CD4-positive, alpha-beta T cell (primary cell): ENCODE data around the gene KCNK13. TPM values are rescaled to one million over a fixed set of nuclear protein-coding genes. Genes with fewer than 3 reads are reported as not detected.

ENCODE experiments used
- ATAC-seq: fragments of 200-7000 bp; cut with Tn5 transposase; one replicate; pipeline ENCODE4 v1.10.0; 2022; ENCODE audit warnings: mild to moderate bottlenecking; ENCODE audit not compliant: poor library complexity
- CTCF ChIA-PET: fragments of 350-600 bp; sonication (Branson Sonifier 250); formaldehyde crosslinking; loops from one replicate; lab custom pipeline; 2021; ENCODE audit warnings: antibody characterized with exemption, inconsistent platforms; lab: Charles Lee
- POLR2A ChIA-PET: fragments of 350-600 bp; sonication (Branson Sonifier 250); formaldehyde crosslinking; loops from one replicate; lab custom pipeline; 2021; ENCODE audit warnings: antibody characterized with exemption, inconsistent platforms; lab: Charles Lee
- DNase-seq, 14 experiments: peaks; one replicate each; pipeline ENCODE4 v3.0.0-alpha.2; 2013 to 2020; ENCODE audit warnings: mixed read lengths in 2 of 14
- H3K27ac ChIP-seq, 2 donors: one replicate each; pipeline versions ENCODE4 v1.5.1 to v1.7.0; 2013; ENCODE audit warnings: low read length in 2 of 2, low read depth in 1 of 2, mild to moderate bottlenecking in 1 of 2
- H3K27me3 ChIP-seq, 2 experiments: 1 replicate in 1 of 2; 2 replicates in 1 of 2; pipeline versions ENCODE4 v1.6.1 to v1.7.0; 2013; ENCODE audit warnings: low read length in 2 of 2, control low read depth in 1 of 2, mild to moderate bottlenecking in 1 of 2, moderate library complexity in 1 of 2; ENCODE audit not compliant: insufficient read depth in 2 of 2, control insufficient read depth in 1 of 2
- H3K36me3 ChIP-seq: one replicate; pipeline ENCODE4 v1.6.1; 2013; ENCODE audit warnings: low read length, control low read depth; ENCODE audit not compliant: insufficient read depth
- H3K4me1 ChIP-seq: one replicate; pipeline ENCODE4 v1.6.1; 2013; ENCODE audit warnings: low read length, control low read depth; ENCODE audit not compliant: insufficient read depth
- H3K4me3 ChIP-seq: one replicate; pipeline ENCODE4 v1.5.1; 2013; ENCODE audit warnings: mild to moderate bottlenecking, low read length, moderate library complexity
- H3K9me3 ChIP-seq, 2 experiments: 1 replicate in 1 of 2; 2 replicates in 1 of 2; pipeline versions ENCODE4 v1.6.1 to v1.7.0; 2013; ENCODE audit warnings: low read length in 2 of 2, mild to moderate bottlenecking in 2 of 2, control low read depth in 1 of 2, moderate library complexity in 1 of 2; ENCODE audit not compliant: control insufficient read depth in 1 of 2, insufficient read depth in 1 of 2
- H3K27ac Mint-ChIP-seq: one replicate; pipeline ENCODE4 v1.8.0; 2020; ENCODE audit warnings: mixed read lengths
- H3K27me3 Mint-ChIP-seq: one replicate; pipeline ENCODE4 v1.8.0; 2021; ENCODE audit warnings: mixed read lengths
- H3K36me3 Mint-ChIP-seq: one replicate; pipeline ENCODE4 v1.8.0; 2021; ENCODE audit warnings: low read depth, mixed read lengths
- H3K4me1 Mint-ChIP-seq: one replicate; pipeline ENCODE4 v1.8.0; 2021; ENCODE audit warnings: low read depth, mixed read lengths
- H3K4me3 Mint-ChIP-seq: one replicate; pipeline ENCODE4 v1.8.0; 2020; ENCODE audit warnings: mild to moderate bottlenecking, mixed read lengths
- H3K9me3 Mint-ChIP-seq: one replicate; pipeline ENCODE4 v1.8.0; 2020; ENCODE audit warnings: mixed read lengths
- CTCF ChIP-seq: fragments of 200-600 bp; IDR thresholded peaks from one replicate; pipeline ENCODE4 v1.8.0; 2022; ENCODE audit warnings: antibody characterized with exemption, mild to moderate bottlenecking
- intact Hi-C, 2 experiments: fragments of 100-400 bp; cut with DNase I in 1 of 2; cut with micrococcal nuclease in 1 of 2; formaldehyde crosslinking; loops; one replicate each; pipeline versions ENCODE4 v1.15.1 to v1.9.0; 2023 to 2025; cut with DNase I, micrococcal nuclease
- total RNA-seq, 174 experiments: library from RNA in 2 of 174; stranded (reverse) in 2 of 174; gene quantifications; one replicate each; pipeline ENCODE4 v1.2.3 and lab custom pipeline; 2021 to 2026

KCNK13 gene
- total RNA-seq, 2 experiments from 2014 or later, result not detected

- CTCF ChIA-PET, result no interaction called here
- Histone ChIP-seq H3K4me1 (no peaks in the 10 kb centered on the region), H3K4me3 (no peak overlapping the region), H3K36me3 (no peaks in the 10 kb centered on the region), H3K9me3 (no peaks in the 10 kb centered on the region), H3K27ac (no peak overlapping the region), H3K27me3 (peaks cover 0 to 4% of the 10 kb centered on the region in 2 experiments)
- Mint-ChIP-seq H3K27ac (no peak overlapping the region), H3K4me3 (no peak overlapping the region), H3K9me3 (no peaks in the 10 kb centered on the region), H3K36me3 (no peaks in the 10 kb centered on the region), H3K27me3 (peaks cover 38% of the 10 kb centered on the region), H3K4me1 (no peaks in the 10 kb centered on the region)
- intact Hi-C loops, result no loop called here
- POLR2A ChIA-PET, result no interaction called here
- DNase-seq (no peak), ATAC-seq (no peak)
- no peak for TF ChIP-seq CTCF
Measured at GRCh38 chr14:90159146-90159545, 97.4 kb downstream of the KCNK13 start.

GRCh38 chr14:90159688-90160087, 97.9 kb downstream of the KCNK13 start:
- H3K4me3 Mint-ChIP-seq, result no peak overlapping the region
- Histone ChIP-seq H3K4me1 (no peaks in the 10 kb centered on the region), H3K27ac (no peak overlapping the region), H3K4me3 (no peak overlapping the region), H3K9me3 (no peaks in the 10 kb centered on the region), H3K36me3 (no peaks in the 10 kb centered on the region), H3K27me3 (peaks cover 0 to 4% of the 10 kb centered on the region in 2 experiments)
- DNase-seq, result no peak
- ATAC-seq, result no peak
- intact Hi-C loops, result no loop called here
- peaks cover 38% of the 10 kb centered on the region for H3K27me3 Mint-ChIP-seq
- no peaks in the 10 kb centered on the region for H3K36me3 Mint-ChIP-seq
- POLR2A ChIA-PET, result no interaction called here
- no peaks in the 10 kb centered on the region for H3K4me1 Mint-ChIP-seq
- TF ChIP-seq CTCF, result no peak
- CTCF ChIA-PET, result no interaction called here
- H3K9me3 Mint-ChIP-seq, result no peaks in the 10 kb centered on the region
- H3K27ac Mint-ChIP-seq, result no peak overlapping the region

- Histone ChIP-seq H3K27me3 (peaks cover 0 to 4% of the 10 kb centered on the region in 2 experiments), H3K36me3 (no peaks in the 10 kb centered on the region), H3K4me3 (no peak overlapping the region), H3K27ac (no peak overlapping the region), H3K4me1 (no peaks in the 10 kb centered on the region), H3K9me3 (no peaks in the 10 kb centered on the region)
- intact Hi-C loops, result no loop called here
- no peak overlapping the region for H3K4me3 Mint-ChIP-seq
- POLR2A ChIA-PET, result no interaction called here
- no peak overlapping the region for H3K27ac Mint-ChIP-seq
- TF ChIP-seq CTCF, result no peak
- H3K27me3 Mint-ChIP-seq, result peaks cover 32% of the 10 kb centered on the region
- no peaks in the 10 kb centered on the region for H3K9me3 Mint-ChIP-seq
- CTCF ChIA-PET, result no interaction called here
- no peaks in the 10 kb centered on the region for H3K36me3 Mint-ChIP-seq
- ATAC-seq, result no peak
- no peaks in the 10 kb centered on the region for H3K4me1 Mint-ChIP-seq
- no peak for DNase-seq
Measured at GRCh38 chr14:90161129-90161528, 99.3 kb downstream of the KCNK13 start.
